Adipocyte (in vitro differentiated cells): ENCODE results near the gene SCAP.
A peak's percentile ranks its signal among the peaks of the same experiment; 100 is the strongest.

Experiments
- DNase-seq: peaks from one replicate; pipeline ENCODE4 v3.0.0-alpha.2; 2015; ENCODE audit warnings: low read depth
- H3K27me3 ChIP-seq: replicated peaks from 2 replicates; pipeline ENCODE4 v1.7.0; 2013; ENCODE audit warnings: mild to moderate bottlenecking, low read length, moderate library complexity; ENCODE audit not compliant: control insufficient read depth, insufficient read depth
- H3K36me3 ChIP-seq: 2 replicates; pipeline ENCODE4 v1.7.0; 2013; ENCODE audit warnings: low read length, mild to moderate bottlenecking, moderate library complexity; ENCODE audit not compliant: control insufficient read depth, insufficient read depth, severe bottlenecking
- H3K4me1 ChIP-seq: 2 replicates; pipeline ENCODE4 v1.7.0; 2013; ENCODE audit warnings: mild to moderate bottlenecking, low read length, moderate library complexity; ENCODE audit not compliant: control insufficient read depth, insufficient read depth
- H3K4me3 ChIP-seq: 2 replicates; pipeline ENCODE4 v1.7.0; 2013; ENCODE audit warnings: mild to moderate bottlenecking, low read length, moderate library complexity
- H3K9ac ChIP-seq: 2 replicates; pipeline ENCODE4 v1.7.0; 2013; ENCODE audit warnings: mild to moderate bottlenecking, low read length, moderate library complexity
- H3K9me3 ChIP-seq: 2 replicates; pipeline ENCODE4 v1.7.0; 2013; ENCODE audit warnings: mild to moderate bottlenecking, low read length, moderate library complexity; ENCODE audit not compliant: control insufficient read depth

The SCAP gene

GRCh38 chr3:47412453-47412756, 63.3 kb downstream of the SCAP start:
- no peak overlapping the region for H3K9ac ChIP-seq
- no peak overlapping the region for H3K4me3 ChIP-seq
- H3K9me3 ChIP-seq: no peaks in the 10 kb centered on the region
- H3K36me3 ChIP-seq: peaks cover 66% of the 10 kb centered on the region
- H3K27me3 ChIP-seq: no peaks in the 10 kb centered on the region
- peaks cover 19% of the 10 kb centered on the region for H3K4me1 ChIP-seq
- DNase-seq: no peak

GRCh38 chr3:47411696-47412452, 63.9 kb downstream of the SCAP start:
- no peaks in the 10 kb centered on the region for H3K9me3 ChIP-seq
- H3K4me1 ChIP-seq: peaks cover 24% of the 10 kb centered on the region
- H3K27me3 ChIP-seq: no peaks in the 10 kb centered on the region
- peaks cover 71% of the 10 kb centered on the region for H3K36me3 ChIP-seq
- H3K4me3 ChIP-seq: no peak overlapping the region
- DNase-seq: no peak
- no peak overlapping the region for H3K9ac ChIP-seq

- Histone ChIP-seq H3K9me3 (no peaks in the 10 kb centered on the region), H3K36me3 (peaks cover 74% of the 10 kb centered on the region), H3K4me3 (no peak overlapping the region), H3K4me1 (peaks cover 25% of the 10 kb centered on the region), H3K9ac (no peak overlapping the region), H3K27me3 (no peaks in the 10 kb centered on the region)
- no peak for DNase-seq
These were observed 64.7 kb downstream of the SCAP start for GRCh38 chr3:47410801-47411646.

- no peaks in the 10 kb centered on the region for H3K9me3 ChIP-seq
- DNase-seq: no peak
- H3K4me3 ChIP-seq: no peak overlapping the region
- peaks cover 74% of the 10 kb centered on the region for H3K36me3 ChIP-seq
- no peaks in the 10 kb centered on the region for H3K27me3 ChIP-seq
- peaks cover 32% of the 10 kb centered on the region for H3K4me1 ChIP-seq
- H3K9ac ChIP-seq: no peak overlapping the region
These were observed 65.4 kb downstream of the SCAP start for GRCh38 chr3:47410417-47410720.

- Histone ChIP-seq H3K27me3 (no peaks in the 10 kb centered on the region), H3K9ac (no peak overlapping the region), H3K9me3 (no peaks in the 10 kb centered on the region), H3K4me3 (no peak overlapping the region), H3K4me1 (peaks cover 37% of the 10 kb centered on the region), H3K36me3 (peaks cover 70% of the 10 kb centered on the region)
- DNase-seq: no peak
These were observed 65.9 kb downstream of the SCAP start for GRCh38 chr3:47409688-47410416.

GRCh38 chr3:47409284-47409683, 66.5 kb downstream of the SCAP start:
- Histone ChIP-seq H3K4me3 (no peak overlapping the region), H3K27me3 (no peaks in the 10 kb centered on the region), H3K36me3 (peaks cover 64% of the 10 kb centered on the region), H3K4me1 (peaks cover 38% of the 10 kb centered on the region), H3K9me3 (no peaks in the 10 kb centered on the region), H3K9ac (no peak overlapping the region)
- no peak for DNase-seq

GRCh38 chr3:47408839-47409229, 66.9 kb downstream of the SCAP start:
- Histone ChIP-seq H3K9ac (no peak overlapping the region), H3K4me1 (peaks cover 38% of the 10 kb centered on the region), H3K9me3 (no peaks in the 10 kb centered on the region), H3K36me3 (peaks cover 60% of the 10 kb centered on the region), H3K27me3 (no peaks in the 10 kb centered on the region), H3K4me3 (no peak overlapping the region)
- no peak for DNase-seq

GRCh38 chr3:47407896-47408838, 67.6 kb downstream of the SCAP start:
- no peak overlapping the region for H3K4me3 ChIP-seq
- no peaks in the 10 kb centered on the region for H3K27me3 ChIP-seq
- peaks cover 56% of the 10 kb centered on the region for H3K36me3 ChIP-seq
- H3K9ac ChIP-seq: peak overlapping the region; percentile 8
- no peak for DNase-seq
- H3K4me1 ChIP-seq: peaks cover 40% of the 10 kb centered on the region
- H3K9me3 ChIP-seq: no peaks in the 10 kb centered on the region

GRCh38 chr3:47407237-47407636, 68.5 kb downstream of the SCAP start:
- Histone ChIP-seq H3K9me3 (no peaks in the 10 kb centered on the region), H3K9ac (no peak overlapping the region), H3K36me3 (peaks cover 50% of the 10 kb centered on the region), H3K4me3 (no peak overlapping the region), H3K27me3 (no peaks in the 10 kb centered on the region), H3K4me1 (peaks cover 40% of the 10 kb centered on the region)
- DNase-seq: no peak

GRCh38 chr3:47406762-47407149, 69.0 kb downstream of the SCAP start:
- no peak for DNase-seq
- Histone ChIP-seq H3K4me1 (peaks cover 40% of the 10 kb centered on the region), H3K9ac (no peak overlapping the region), H3K36me3 (peaks cover 45% of the 10 kb centered on the region), H3K9me3 (no peaks in the 10 kb centered on the region), H3K27me3 (no peaks in the 10 kb centered on the region), H3K4me3 (no peak overlapping the region)
